ENCODE data around the gene HGD.

DNA sequence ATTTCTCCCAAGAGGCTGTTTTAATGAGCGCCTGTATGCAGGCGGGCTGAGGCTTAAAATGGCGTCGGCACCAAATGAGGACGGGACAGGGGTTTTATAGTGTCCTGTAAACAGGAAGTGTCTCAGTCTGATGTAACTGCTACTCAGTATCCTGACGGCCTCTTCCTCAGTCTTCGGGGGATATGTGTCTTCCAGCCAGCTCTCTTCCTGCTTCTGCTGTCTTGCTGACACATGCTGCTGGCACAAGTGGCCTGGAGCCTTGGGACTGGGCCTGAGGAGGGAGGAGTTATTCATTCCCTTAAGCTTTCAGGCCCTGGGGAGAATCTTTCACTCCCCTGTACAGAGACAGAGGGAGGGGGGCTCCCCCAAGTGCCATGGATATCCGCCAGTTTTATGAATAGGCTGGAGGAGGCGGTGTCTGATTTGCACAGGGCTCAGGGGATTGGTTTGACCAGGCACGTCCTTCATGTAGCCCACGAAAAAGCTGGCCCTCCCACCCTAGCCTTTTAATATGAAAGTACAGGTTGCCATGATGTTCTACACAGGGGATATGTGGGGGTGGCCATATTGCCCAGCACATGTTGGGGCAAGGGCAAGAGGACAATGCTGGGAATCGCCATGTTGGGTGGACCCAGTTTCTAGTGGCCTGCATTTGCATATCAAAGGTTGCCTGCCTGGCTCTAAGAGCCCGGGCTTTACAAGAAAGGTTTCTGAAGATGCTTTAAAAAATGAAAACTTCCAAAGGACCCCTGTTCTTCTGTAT, 66.0 kb downstream of the HGD start:
- TF ChIP-seq RFX5 (IDR thresholded peaks at IDR 0.05) = no peak
- no peak for TF ChIP-seq KDM1A (IDR thresholded peaks at IDR 0.05; ENCODE audit: low read depth)
- TF ChIP-seq, protein P1, sequence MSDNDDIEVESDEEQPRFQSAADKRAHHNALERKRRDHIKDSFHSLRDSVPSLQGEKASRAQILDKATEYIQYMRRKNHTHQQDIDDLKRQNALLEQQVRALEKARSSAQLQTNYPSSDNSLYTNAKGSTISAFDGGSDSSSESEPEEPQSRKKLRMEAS (IDR thresholded peaks at IDR 0.05) = no peak
- no peak for TF ChIP-seq MAZ (IDR thresholded peaks at IDR 0.05; ENCODE audit: borderline replicate concordance, low read depth, low read length)
- TF ChIP-seq, protein P2, sequence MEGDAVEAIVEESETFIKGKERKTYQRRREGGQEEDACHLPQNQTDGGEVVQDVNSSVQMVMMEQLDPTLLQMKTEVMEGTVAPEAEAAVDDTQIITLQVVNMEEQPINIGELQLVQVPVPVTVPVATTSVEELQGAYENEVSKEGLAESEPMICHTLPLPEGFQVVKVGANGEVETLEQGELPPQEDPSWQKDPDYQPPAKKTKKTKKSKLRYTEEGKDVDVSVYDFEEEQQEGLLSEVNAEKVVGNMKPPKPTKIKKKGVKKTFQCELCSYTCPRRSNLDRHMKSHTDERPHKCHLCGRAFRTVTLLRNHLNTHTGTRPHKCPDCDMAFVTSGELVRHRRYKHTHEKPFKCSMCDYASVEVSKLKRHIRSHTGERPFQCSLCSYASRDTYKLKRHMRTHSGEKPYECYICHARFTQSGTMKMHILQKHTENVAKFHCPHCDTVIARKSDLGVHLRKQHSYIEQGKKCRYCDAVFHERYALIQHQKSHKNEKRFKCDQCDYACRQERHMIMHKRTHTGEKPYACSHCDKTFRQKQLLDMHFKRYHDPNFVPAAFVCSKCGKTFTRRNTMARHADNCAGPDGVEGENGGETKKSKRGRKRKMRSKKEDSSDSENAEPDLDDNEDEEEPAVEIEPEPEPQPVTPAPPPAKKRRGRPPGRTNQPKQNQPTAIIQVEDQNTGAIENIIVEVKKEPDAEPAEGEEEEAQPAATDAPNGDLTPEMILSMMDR (IDR thresholded peaks at IDR 0.05) = no peak
- no peak for TF ChIP-seq ZSCAN20 (CRISPR knock-in tag; IDR thresholded peaks at IDR 0.05)
- no peak for TF ChIP-seq JUNB (IDR thresholded peaks at IDR 0.05)
